ENCODE data around the gene SNX13.

SNX13 gene

GRCh38 chr7:17940302-17940883 is at the start of gene SNX13:
TSS of gene SNX13 (minus strand) at chr7:17940494. CDS start at chr7:17940295, 199 bp downstream.
- DNase-seq = peak; percentile 91

DNA sequence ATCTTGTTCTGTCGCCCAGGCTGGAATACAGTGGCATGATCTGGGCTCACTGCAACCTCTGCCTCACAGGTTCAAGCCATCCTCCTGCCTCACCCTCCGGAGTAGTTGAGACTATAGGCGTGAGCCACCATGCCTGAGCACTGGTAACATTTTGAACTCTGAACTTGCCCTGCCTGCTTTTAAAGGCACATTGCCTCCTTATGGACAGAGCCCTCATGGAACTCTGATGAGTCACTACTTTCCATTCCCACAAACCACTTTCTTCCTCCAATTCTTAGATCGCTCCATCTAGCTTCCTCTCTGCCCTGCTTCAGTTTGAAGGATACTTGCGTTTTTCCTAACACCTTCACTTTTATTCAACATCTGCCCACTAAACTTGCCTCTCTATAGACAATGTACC is 49.3 kb upstream of the SNX13 start:
- DNase-seq = no peak

DNA sequence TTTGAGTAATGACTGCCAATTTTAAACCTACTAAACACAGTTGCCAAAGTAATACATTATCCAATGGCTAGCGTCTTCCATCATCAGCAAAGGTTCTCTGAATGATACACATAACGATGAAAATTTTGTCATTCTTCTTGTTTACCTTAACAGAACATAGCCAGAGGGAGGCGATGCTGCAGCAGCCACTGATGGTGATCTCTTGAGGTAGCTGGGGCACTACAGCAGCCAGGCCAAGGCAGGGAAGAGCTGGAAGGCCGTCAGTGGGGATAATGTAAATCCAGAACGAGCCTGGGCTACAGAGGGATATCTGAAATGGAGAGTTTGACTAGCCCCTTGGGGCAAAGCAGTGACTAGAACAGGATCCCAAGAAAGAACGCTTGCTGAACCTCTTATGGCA is 48.6 kb upstream of the SNX13 start:
- no peak for DNase-seq

- DNase-seq = no peak
These were observed 47.8 kb upstream of the SNX13 start for GRCh38 chr7:17988141-17988540.

- no peak for DNase-seq
These were observed 46.6 kb upstream of the SNX13 start for GRCh38 chr7:17986851-17987250.

DNA sequence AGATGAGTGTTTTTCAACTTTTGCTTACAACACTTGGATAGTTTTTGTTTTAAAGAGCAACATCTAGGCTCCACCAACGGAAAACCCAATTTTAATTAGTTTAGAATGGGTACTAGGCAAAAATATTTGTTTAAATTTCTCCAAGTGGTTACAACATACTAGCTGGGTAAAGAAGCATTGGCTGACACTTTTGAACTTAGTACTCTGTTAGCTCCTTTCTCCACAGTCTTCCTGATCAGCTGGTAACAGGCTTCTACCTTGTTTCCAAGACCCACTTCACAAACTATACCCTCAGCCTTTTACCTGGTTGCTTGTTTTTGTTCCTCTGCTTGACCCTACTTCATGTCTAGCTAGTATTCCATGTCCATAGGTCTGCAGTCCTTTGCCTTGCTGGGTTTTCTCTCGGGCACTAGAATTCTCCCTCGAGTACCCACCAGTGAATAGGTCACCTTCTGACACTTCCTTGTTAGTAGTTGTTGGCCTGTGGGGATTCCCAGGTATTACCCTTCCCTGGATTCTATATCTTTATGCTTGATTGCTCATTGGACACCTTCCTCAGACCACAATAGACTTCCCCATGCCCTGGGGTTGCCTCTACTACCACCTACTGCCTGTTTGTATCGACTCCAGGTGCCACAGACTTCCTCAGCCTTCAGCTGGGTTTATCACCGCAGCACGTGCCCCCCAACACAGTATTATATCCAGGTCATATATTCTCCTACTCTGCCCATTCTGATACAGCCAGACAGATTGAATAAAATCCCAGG is 45.4 kb upstream of the SNX13 start:
- DNase-seq = no peak

DNA sequence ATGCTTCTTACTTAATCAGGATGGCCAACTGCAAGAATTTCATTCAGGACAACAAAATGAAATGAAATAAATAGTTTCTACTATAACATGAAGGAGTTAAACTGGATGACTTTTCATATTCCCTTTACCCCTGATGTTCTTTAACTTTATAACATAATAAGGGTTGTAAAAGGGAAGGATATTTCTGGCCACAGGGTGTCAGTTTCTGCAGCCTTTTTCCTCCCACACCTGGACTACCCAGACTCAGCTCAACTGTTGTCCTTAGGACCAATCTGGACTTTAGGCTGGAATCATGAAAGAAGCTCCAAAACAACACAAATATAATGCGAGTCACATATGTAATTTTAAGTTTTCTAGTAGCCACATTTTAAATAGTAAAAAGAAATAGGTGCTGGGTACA is 44.0 kb upstream of the SNX13 start:
- DNase-seq = no peak

- DNase-seq = no peak
These were observed 43.1 kb upstream of the SNX13 start for GRCh38 chr7:17983221-17984062.

- no peak for DNase-seq
These were observed 36.7 kb upstream of the SNX13 start for GRCh38 chr7:17976952-17977351.

DNA sequence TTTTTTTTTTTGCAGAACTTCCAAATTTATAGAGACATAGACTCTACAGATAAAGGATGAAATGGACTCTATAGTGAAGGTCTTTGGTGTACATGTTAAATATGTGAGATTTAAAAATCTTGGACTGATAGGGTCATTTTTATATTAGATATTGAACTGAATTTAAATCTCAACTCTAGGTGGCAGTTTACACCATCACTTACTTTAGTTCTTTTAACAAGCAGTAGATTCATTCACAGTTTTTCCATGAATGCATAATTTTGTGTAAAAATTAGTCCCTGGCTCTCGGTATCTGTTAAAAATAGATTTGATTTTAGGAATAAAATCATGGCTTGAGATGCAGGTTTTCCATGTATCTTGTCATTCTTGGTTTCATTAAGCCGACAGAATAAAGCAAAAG is 31.1 kb upstream of the SNX13 start:
- no peak for DNase-seq

DNA sequence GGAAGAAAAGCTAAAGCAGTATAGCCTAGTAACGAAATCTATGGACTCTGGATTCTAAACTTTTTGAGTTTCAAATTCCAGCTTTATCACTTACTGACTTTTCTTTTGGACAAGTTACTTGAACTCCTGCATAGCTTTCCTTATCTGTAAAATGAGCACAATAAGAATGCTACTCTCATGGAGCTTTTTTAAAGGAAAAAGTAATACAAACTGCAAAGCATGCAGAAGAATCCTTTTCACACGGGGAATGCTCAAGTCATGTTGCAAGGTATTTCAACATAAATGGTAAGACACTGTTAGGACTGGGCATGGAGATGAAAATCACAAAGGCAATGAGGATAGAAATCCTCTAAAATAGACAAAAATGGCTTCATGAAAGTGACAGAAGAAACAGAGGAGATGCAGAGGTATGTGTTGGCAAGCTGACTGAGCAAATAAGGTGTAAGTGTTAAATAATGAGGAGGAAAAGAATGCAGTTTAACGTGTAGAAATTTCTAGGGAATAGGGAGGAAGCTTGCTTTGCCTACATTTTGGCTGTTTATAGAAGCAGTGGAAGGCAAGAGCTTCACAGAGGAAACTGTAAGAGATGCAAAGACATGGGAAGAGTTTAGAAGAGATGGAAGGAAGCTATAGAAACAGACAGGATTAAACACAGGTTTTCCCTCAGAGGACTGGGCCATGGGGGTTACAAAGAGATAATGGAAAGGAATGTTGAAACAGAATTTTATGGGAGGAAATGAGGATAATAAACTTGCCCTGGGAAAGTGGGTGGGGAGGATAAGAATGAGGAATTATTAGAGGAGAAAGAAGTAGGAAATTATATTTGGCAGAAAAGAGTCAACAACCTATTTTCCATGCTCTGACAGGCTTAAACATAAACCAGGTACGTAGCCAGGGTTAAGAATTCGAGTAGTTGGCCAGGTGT is 28.8 kb upstream of the SNX13 start:
- no peak for DNase-seq

DNA sequence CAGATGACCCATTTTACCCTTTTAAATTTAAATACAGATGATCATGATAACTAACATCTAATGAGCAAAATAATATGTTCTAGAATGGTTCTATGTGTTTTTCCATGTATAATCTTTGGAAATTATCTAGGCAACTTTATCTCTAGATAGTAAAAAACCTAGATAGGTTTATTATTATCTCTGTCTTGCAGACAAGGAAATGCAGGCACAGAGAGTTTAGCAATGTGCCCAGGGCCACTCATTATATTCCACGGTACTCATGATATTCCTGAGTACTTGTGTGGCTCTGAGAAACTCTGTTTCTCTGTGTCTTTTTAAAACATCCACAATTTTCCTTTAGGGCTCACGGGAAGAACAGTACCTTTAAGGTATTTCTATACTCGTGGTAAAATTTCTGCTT is 26.4 kb upstream of the SNX13 start:
- no peak for DNase-seq

- no peak for DNase-seq
These were observed 25.3 kb upstream of the SNX13 start for GRCh38 chr7:17965603-17966002.

DNA sequence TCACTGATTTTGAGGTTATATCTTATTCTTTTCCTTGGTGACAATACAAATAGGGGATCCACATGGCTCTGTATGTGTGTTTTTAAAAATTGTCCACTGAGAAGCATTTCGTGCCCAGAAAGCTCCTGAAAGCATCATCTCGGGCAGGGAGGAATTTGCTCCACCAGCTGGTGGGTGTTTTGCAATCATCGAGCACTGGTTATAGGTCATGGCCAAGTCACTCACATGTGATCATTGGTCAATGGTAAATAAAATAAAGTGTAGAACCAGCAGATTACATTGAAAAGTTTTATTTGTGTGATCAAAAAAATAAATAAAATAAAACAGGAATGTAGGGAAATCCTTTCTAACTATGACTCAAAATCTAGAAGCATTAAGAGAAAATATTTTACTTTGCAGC is 23.0 kb upstream of the SNX13 start:
- DNase-seq = no peak

DNA sequence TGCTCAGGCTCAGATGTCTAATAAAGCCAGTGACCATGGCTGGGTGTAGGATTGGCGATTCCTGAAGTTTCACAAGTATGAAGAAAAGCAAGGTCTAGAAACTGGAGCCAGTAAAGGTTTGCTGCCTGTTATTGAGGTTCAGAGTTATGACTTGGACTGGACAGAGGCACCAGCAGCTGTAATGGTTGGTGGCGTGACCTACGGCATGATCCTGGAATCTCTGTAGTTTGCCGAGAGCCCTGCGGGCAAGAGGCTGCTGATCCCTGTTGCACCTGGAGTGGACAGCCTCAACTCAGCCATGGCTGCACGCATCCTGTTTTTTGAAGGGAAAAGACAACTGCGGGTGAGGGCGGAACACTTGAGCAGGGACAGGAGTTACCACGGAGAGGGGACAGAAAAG is 22.4 kb upstream of the SNX13 start:
- no peak for DNase-seq

- no peak for DNase-seq
These were observed 17.6 kb upstream of the SNX13 start for GRCh38 chr7:17957871-17958270.

DNA sequence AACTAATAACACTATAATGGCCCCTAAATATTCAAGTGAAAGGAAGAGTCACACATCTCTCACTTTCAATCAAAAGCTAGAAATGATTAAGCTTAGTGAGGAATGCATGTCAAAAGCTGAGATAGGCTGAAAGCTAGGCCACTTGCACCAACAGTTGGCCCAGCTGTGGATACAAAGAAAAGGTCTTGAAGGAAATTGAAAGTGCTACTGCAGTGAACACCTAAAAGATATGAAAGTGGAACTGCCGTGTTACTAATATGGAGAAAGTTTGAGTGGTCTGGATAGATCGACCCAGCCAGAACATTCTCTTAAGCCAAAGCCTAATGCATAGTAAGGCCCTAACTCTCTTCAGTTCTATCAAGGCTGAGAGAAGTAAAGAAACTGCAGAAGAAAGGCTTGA is 12.1 kb upstream of the SNX13 start:
- DNase-seq = no peak

DNA sequence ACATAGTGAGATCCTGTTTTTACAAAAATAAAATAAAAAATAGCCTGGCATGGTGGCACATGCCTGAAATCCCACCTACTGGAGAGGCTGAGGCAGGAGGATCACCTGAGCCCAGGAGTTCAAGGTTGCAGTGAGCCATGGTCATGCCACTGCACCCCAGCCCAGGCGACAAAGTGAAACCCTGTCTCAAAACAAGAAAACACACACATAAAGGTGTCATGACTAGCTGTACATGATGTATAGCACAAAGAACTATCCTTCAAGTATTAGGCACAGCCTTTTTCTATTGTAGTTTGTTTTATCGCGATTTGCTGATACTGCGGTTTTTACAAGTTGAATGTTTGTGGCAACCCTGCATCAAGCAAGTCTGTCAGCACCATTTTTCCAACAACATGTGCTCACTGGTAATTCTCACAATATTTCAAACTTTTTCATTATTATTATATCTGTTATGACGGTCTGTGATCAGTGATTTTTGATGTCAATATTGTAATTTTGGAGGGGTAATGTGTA is 11.5 kb upstream of the SNX13 start:
- no peak for DNase-seq

- DNase-seq = no peak
These were observed 8.4 kb upstream of the SNX13 start for GRCh38 chr7:17948526-17949238.

DNA sequence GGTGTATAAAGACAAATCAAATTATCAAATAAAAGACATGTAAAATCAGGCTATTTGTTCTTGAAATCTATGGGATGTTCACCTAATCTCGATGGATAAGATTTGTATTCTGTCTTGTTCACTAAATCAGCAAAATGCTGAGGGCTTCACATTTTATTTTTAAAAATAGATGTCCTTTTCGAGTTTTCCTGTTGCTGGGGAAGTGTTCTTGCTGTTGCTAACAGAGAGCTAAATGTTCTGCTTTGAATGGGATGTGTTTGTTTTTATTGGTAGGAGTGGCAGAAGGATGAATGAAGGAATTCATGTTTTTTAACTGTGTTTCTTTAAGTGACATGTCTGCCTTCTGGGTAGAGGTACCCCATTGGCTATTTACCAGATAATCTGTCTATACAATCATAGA is 7.3 kb upstream of the SNX13 start:
- DNase-seq = no peak

DNA sequence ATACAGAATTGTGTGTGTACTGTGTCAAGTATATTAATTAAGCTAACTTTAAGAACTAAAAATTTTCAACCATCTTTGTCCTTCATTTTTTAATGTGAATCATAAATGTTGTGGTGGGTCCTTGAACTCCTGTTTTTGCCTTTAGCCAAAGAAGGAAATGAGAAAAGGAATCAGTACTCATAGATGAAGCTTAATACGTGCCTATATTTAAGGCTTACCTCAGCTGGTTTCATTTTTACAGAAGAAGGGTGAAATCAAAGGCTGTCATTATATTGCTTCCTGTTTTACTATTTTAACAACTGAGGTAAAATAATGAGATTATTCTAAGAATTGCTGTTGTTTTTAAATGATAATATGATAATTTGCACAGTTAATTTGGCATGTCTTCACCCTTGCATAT is 6.3 kb upstream of the SNX13 start:
- DNase-seq = no peak

DNA sequence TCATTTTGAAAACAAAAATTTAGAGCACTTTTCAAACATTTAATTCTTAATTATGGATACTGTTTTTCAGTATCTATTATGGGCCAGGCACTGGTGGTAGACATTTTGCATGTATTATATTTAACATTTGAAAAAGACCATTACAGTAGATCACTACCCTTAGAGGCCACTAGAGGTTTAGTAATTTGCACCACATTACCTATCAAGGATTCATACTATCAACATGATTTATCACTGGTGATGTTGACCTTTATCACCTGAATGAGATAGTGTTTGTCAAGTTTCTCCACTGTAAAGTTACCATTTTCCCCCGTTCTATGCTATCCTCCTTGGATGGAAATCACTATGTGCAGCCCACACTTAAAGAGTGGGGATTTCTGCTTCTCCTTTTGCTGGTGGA is 4.4 kb upstream of the SNX13 start:
- DNase-seq = no peak
